C4-2B (cell line): ENCODE data around the gene METAP1D.

Source experiments
- CTCF ChIP-seq: fragments of 450-650 bp; conservative IDR thresholded peaks from 2 replicates; pipeline ENCODE4 v1.5.1; 2017; ENCODE audit warnings: mild to moderate bottlenecking
- ZFX ChIP-seq: fragments of 450-650 bp; IDR thresholded peaks from 2 replicates; pipeline ENCODE4 v1.6.1; 2017

GRCh38 chr2:172048508-172049503, 49.1 kb downstream of the METAP1D start:
- TF ChIP-seq CTCF = no peak
- TF ChIP-seq ZFX = no peak
